DMS 273 (cell line): ENCODE measurements around the gene AEBP1.
"Not testable (repeated sequence)": the region's sequence is repeated elsewhere in the genome, so short reads cannot be mapped to it uniquely, and the experiment has no call there.

Source experiments
- DNase-seq: peaks from one replicate; lab custom pipeline; 2025; ENCODE audit not compliant: unreplicated experiment; lab: John Stamatoyannopoulos, UW

AEBP1 gene

DNA sequence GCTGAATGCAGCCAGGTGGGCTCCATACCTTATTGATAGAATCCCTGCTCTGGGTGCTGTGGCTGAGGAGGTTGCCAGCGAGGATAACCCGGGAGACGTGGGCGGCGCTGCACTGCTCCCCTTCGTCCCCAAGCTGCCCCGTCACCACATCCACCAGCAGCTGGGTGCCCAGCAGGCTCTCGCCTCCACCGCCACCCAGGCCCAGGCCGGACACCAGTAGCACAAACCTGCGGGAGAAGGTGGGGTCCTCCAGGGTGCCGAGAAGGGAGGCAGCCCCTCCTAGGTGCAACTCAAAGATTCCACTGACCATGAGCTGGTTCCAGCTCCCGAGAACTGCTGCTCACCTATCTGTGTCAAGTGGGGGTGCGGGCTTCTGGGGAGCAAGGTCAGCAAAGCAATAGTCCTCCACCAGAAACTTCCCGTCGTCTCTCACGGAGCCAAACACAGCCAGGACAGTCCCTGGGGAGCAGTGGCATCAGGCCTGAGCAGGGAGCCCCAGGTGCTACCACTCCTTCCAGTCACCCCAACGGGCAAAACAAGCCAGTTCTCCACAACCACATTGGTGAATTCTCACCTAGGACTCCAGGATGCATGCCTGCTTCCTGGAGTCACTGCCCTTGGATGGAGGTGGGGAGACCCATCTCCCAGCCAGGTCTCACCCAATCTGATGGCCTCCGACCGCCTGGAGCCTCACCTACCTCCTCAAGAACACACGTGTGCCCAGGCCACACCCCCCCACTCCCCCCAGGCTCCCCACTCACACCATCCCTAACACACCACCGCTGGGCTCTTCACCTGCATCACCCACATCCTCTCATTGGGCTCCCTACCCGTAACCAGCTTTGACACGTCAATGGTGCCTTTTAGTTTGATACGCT is 12.9 kb downstream of the AEBP1 start:
- DNase-seq, result no peak

DNA sequence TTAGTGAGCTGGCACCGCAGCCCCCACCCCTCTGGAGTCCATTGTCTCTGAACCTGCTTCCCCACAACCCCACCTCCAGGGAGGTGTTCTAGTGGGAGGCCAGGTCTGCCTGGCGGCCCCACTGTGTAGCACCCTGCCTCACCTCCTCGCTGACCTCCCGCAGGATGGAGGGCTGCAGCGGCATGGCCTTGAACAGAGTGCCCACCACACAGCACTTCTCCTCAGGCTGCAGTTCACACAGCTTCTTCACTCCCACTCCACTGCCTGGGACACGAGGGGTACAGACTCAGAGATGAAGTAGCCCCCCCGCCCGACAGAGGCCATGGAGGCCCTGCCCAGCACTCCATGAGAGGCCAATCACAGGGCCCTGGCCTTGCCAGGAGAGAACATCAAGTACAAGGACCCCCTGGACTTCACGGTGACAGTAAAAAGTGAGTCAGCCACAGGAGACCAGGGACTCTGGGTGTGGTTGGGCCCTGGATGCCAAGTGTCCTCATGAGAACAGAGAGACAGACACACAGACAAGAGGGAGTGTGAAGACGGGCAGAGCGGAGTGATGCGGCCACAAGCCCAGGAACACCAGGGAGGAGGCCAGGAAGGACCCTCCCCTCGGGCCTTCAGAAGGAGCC is 13.8 kb downstream of the AEBP1 start:
- DNase-seq, result no peak

DNA sequence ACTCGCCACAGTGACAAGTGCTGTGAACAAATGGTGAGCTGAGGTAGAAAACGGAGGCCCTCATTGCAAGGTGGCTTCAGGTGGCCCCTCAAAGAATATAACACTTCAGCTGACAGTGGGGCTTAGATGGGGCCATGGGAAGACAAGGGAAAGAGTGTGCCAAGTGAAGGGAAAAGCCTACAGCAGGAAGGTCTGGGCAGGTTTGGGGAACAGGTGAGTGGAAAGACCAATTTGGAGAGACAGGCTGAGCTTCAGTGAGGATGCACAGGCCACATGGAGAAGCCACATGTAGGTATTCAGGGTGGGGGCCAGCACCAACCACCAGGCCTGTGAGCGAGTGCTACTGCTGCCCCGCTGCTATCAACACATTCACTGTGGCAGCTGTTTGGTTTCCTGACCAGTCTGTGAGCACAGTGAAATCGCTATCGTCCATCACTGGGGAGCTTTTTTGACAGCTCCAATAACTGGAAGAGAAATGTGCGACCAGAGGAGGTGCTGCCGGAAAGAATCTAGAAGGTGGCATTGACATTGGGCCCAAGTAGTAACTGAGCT is 15.8 kb downstream of the AEBP1 start:
- no peak for DNase-seq

DNA sequence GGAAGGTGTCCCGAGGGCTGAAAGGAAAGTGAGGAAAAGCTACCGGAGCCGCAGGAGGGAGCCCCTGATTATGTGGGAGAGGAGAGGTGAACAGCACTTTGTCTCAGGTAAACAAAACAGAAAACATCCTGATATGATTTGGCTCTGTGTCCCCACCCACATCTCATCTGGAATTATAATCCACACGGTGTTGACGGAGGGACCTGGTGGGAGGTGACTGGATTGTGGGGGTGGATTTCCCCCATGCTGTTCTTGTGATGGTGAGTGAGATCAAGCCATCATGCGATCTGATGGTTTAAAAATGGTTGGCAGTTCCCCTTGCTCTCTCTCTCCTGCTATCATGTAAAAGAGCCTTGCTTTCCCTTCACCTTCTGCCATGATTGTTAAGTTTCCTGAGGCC is 16.2 kb downstream of the AEBP1 start:
- DNase-seq, result no peak

DNA sequence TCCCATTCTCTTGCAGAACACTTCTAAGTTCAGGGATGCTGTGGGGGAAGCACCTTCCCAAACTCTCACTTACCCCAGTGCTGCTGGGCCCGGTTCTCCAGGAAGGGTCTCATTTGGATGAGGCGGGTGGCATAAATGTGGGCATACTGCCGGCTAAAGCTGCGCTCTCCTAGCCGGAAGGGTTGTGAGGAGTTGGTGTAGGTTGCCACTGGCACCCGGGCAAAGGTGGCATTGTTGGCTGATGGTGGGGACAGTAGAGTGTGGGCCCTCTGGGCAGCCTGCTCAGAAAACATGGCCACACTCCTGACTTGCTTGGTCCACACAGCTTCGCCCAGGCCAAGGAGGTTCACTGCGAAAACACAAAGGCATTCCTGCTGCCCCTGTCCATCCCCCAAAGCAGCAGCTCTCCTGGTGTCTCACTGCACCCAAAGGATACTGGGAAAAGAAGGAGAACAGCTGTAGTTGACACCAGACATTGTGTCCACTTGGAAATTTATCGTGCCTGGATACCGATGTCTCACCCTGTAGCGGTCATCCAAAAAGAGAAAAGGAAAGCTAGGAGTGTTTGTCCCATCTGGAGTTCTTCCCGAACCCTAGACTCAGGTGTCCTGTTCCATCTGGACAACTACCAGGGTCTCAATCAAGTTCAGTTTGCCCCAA is 17.7 kb downstream of the AEBP1 start:
- no peak for DNase-seq

DNA sequence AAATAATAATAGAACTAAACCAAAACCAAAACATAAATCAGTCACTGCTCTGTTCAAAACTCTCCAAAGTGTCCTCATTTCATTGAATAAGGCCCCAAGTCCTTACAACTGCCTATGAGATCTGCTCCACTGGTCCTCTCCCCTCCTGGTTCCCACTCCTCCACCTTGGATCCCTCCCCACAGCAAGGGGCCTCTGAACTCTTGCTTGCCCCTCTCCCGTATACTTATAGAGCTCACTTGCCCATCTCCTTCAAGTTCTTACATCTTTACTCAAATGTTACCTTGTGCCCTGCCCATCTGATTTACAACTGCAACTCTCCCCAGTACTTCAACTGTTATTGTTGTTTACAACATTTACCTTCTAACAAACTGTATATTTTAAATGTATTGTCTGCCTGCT is 18.4 kb downstream of the AEBP1 start:
- DNase-seq, result peak; percentile 57

DNA sequence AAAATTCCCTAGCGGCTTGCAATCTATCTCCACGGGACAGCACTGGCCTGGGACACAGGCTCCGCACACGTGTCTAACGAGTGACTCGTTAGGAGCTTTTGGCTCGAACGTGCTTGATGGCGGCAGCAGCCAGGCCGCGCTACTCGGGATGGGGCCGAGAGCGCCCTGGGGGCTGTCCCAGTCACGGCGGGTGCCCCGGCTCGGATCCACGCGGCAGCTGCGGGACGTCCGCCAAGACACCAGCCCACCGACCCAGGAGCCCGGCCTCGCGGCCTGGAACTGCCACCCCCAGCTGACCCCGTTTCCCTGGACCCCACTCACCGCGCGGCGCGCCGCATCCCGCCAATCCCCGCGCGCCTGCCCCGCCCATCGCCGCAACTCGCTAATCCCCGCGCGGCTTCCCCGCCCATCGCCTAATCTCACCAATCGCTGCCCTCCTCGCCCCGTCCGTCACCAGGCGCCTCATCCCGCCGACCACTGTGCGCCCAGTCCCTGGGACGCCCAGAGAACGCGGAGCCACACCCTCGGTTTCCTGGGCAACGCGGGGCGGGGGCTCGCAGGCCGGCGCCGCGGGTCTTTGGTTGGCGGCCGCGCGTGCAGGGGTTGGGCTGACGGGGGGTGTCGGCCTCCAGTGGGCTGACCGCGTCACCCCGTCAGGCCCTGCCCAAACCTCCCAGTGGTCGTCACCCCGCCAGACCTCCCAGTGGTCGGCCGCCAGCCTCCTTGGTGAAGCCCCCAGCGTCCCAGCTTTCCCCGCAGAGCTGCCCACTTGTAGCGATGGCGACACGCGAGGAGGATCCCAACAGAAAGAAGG is 19.3 kb downstream of the AEBP1 start, which contains the start of gene POLD2:
POLD2 (minus strand) TSS at position 359 of the 814 bp plus-strand sequence. CDS start 1,495 bp downstream, outside the sequence.
- DNase-seq, result peak; percentile 100

DNA sequence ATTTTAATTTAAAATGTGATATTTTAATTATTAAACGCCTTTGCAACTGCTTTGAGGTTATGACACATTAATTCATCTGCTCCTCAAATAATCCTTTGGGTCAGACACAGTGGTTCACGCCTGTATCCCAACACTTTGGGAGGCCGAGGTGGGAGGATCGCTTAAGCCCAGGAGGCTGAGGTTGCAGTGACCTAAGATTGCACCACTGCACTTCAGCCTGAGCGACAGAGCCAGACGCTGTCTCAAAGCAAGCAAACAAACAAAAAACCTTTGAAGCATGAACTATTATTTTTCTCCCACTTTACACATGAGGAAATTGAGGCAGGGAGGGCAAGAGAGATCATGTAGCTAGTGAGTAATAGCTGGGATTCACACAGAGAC is 20.7 kb downstream of the AEBP1 start:
- DNase-seq, result no peak

DNA sequence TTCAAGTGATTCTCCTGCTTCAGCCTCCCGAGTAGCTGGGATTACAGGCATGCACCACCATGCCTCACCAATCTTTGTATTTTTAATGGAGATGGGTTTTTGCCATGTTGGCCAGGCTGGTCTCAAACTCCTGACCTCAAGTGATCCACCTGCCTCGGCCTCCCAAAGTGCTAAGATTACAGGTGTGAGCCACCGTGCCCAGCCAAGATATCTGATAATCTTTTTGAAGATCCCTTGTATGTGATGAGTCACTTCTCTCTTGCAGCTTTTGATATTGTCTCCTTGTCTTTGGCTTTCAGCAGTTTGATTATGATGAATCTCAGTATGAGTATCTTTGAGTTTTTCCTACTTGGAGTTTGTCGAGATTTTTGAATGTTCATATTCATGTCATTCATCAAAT is 22.4 kb downstream of the AEBP1 start:
- not testable (repeated sequence) for DNase-seq

DNA sequence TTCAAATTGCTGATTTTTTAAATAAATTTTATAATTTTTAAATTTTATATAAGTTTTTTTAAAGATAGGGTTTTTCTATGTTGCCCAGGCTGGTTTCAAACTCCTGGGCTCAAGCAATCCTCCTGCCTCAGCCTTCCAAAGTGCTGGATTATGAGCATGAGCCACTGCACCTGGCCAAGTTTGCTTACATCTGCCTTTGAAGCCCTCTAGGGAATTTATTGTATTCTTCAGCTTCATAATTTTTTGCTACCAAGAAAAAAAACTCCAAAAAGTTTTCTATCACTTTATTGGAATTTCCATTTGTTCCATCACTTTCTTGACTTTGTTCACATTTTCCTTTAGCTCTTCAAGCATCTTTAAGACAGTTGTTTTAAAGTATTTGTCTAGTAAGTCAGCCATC is 23.0 kb downstream of the AEBP1 start:
- DNase-seq, result peak; percentile 45

DNA sequence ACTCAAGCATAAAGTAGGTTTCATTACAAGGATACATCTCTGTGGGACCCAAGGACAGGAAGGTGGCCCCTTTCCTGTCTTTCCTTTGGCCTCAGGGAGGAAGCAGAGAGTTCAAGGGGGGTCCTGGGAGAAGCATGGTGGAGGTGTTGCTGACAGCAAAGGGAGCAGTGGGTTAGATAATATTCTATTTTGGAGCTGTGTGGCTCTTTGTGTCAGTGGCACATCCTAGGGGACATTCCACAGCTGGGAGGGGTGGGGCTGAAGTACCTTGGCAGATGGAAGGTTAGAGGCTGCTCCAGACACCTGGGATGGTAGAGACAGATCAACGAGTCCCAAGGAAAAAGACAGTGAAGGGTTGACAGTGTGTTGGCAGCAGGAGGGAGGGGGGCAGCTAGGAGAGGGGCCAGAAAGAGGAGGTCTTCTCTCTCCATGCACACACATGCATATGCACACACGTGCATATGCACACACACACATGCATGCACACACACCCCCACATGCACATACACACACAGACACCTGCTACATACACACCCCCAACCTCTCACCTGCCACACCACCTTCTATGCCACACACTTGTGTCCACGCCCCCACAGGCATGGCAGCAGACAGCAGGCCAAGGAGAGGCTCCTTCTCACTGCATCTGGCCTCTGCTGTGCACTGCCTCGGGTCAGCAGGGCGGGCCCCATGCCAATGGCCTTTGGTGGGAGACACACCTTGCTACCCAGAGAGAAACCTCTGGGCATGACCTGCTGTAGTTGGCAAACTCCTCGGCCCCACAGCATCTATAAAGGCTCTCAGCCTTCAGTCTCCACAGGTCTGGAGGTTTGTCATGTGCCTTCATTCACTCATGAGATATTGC is 24.8 kb downstream of the AEBP1 start:
- DNase-seq, result peak; percentile 54

DNA sequence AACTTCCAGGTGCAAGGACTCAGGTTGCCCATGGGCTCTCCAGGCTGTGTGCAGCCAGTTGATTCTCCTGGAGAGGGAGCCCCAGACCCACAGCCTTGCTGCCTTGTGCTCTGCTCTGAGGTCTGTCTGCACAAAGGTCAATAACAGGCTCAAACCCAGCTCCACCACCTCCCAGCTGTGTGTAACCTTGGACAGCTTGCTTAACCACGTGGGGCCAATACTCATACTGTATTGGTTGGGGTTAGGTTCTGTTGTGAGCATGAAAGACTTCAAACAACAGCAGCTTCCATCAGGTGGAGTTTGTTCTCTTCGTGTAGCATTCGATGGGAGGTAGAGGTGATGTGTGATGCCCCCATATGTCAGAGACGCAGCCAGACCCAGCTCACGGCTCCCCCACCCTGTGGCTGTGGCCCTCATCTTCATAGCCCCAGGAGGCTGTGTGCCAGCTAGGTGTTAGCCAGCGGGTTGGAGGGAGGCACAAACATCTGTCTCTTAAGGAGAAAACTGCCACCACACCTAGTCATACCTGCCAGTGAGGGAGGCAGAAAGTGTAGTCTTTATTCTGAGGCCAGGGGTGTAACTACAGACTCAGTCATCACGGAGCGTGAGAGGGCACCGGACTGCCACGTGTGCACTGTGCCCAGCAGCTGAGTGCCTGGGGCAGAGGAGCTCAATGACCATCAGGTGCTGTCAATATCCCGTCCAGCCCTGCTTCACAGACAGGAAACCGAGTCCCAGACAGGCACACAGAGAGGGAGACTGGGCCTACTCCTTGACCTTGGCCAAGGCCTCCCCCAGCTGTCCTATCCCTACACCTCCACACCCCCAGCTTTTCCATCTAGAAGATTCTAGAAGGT is 27.3 kb downstream of the AEBP1 start:
- DNase-seq, result peak; percentile 94

DNA sequence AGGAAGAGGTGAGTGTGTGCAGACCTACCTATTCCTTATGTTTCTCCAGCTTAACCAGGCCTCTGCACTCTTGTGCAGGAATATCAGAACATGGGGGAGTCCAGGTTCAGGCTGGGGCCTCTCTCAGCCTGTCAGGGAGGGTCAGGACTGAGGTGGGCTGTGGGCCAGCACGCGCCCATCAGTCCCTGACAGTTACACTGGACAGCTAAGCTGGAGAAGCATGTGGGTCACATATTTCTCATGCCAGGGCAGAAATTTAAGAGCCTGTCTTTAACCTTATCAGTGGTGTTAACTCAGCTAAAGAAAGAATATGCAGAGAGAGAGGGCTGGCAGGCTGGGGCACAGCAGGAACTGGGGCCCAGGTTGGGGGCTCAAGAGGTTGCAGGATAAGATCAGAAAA is 27.9 kb downstream of the AEBP1 start:
- DNase-seq, result no peak

DNA sequence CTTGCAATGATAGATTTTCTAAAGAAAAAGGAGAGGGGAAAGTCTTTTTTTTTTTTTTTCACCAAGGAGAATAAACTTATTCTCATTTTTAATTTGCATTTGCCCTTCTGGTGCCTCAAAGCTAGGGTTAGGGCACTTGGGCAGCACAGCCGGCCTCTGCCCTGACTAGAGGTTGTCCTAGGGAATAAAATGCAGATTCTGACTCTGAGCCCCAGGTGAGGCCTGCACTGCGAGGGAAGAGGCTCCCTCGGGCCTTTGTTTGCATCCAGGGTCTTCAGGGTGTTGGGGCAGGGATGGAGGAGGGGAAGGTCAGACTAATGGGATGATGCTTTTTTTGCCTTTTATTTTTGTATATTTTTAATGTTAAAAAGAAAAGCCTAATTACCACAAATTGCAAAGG is 29.1 kb downstream of the AEBP1 start:
- DNase-seq, result no peak

DNA sequence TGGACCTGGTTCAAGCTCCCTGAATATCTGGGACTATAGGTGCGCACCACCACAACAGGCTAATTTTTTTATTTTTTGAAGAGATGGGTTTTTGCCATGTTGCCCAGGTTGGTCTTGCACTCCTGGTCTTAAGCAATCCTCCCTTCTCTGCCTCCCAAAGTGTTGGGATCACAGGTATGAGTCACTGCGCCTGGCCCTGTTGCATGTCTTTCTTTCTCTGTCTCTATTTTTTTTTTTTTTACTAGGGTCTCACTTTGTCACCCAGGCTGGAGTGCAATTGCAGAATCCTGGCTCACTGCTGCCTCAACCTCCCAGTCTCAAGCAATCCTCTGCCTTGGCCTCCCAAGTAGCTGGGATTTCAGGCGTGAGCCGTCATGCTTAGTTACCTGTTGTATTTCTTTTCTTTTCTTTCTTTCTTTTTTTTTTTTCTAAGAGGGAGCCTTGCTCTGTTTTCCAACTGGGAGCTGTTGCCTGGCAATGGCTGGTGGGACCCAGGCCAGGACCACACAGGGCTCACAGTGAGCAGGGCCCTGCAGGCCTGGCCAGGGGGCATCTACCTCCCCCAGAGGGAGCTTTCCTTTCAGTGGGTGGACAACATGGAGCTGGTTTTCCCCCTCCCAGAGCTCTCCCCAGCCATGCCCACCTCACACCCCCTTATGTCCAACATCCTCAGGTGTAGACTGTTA is 30.9 kb downstream of the AEBP1 start:
- no peak for DNase-seq

DNA sequence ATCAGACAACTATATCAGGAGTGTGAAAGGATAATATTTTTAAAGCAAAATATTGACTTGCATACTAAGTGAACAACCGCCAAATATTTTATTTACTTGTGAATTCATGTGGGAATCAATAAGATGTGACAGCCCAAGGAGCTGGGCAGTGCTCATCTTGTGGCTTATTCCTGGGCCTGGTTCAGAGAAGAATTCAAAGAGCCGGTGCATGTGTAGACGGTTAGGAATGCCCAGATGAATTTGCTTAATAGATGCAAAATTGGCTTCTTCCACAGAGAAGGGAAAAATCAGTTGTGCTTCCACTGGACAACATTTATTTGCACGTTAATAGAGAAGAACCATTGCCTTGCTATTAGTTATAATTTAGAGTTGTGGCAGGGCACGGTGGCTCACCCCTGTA is 32.6 kb downstream of the AEBP1 start:
- no peak for DNase-seq

DNA sequence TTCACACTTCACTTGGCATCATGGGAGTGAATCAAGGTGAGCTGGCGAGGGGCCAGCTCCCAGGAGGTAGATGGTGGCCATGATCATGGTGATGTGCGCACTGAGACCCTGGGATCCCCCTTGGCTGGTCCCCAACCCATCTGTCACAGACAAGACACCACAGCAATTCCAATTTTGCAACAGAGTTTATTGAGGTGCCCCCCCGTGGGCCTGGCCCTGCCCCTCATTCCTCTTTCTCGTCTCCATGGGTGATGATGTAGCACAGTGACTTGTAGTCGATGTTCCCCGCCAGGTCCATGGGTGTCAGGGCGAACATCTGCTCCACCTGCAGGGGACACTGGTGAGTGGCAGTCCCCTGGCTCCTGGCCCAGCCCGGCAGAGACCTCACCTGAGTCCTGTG is 34.6 kb downstream of the AEBP1 start:
- DNase-seq, result no peak

DNA sequence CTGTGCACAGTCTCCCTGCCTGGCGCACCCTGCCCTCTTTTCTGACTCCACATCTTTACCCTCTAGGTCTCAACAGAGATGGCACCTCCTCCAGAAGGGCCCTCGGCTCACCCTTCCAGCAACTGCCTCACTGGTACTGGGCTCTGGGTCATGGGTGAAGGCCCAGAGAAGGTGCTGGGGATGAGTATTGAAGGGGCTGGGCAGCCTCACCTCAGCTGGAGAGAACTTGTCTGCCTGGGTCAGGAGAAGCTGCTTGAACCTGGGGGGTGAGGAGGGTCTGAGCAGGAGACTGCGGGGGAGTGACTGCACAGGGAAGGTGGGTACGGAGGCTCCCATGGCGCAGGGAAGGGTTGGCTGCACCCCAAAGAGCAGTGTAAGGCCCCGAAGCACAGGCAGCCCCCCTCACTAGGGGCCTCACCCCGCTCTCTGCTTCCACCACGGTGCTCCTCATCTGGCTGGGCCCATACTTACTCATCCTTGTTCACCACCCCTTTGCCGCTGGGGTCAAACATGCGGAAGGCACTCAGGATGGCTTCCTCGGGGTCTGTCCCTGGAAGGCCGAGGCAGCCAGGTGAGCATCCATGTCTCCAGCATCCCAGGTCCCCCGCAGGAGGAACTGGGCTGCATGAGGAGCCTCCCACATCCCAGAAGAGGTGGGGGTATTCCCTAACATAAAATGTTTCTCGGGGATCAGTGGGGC is 35.3 kb downstream of the AEBP1 start:
- DNase-seq, result no peak
